ENCODE measurements around the gene NUCB2. TPM values are rescaled to one million over a fixed set of nuclear protein-coding genes. Genes with fewer than 3 reads are reported as not detected.
"Not testable (repeated sequence)": the region's sequence is repeated elsewhere in the genome, so short reads cannot be mapped to it uniquely, and the experiment has no call there.

Gene NUCB2
- 69.4 TPM for total RNA-seq
- long read RNA-seq, transcript NUCB2-208 (14 exons, 2,274 nt), result major isoform, 44 of 87 reads
- long read RNA-seq, partial matches to known transcripts, result 6 of 87 reads
- long read RNA-seq, other reads (novel, unspliced or antisense), result 35 of 87 reads

DNA sequence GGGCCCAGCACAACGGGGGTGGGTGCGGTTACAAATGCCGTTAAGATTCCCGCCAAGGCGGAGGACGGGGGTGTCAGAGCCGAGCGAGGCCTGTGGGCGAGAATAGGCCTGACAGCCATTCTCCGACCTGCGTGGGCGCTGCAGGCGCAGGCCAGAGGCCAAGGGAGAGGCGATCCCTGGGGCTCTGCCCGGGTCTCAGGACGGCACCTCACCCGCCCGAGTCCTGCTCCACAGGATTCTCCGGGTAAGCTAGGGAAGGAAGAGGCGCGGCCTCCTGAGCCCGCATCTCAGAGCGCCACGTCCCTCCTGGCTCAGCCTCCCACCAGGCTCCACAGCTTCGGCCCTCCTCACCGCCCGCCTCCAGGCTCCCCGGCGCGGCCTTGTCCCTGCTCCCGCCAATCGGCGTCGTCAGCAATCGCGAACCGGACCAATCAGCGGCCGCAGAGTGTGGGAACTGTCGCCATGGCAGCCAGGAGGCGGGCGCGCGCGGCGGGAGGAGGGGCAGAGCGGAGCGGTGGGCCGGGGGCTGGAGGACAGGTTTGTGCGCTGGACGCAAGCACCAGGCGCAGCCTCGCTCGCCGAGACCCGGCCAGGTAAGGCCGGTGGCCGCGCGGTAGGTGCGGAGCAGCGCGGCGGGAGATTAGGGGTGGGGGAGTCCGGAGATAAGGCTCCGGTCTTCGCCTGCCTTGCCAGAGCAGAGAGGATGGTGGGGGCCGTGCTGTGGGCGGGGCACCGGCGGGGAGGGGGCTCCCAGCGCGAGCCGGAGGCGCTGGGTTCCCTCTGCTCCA lies at the start of gene NUCB2:
TSS of gene NUCB2 (plus strand) at position 504 of the 788 bp plus-strand sequence. CDS start 18,585 bp downstream, outside the sequence.
- peak; percentile 99 for ATAC-seq
- Histone ChIP-seq H3K27ac (peak within 1 kb of the TSS; percentile 94), H3K36me3 (no peaks in the 10 kb centered on the region), H3K27me3 (no peaks in the 10 kb centered on the region), H3K4me1 (peaks cover 4% of the 10 kb centered on the region), H3K4me3 (peak within 1 kb of the TSS; percentile 91), H3K9me3 (no peaks in the 10 kb centered on the region)
- intact Hi-C loops (cut with DNase I), result no loop called here
- TF ChIP-seq, protein P1, sequence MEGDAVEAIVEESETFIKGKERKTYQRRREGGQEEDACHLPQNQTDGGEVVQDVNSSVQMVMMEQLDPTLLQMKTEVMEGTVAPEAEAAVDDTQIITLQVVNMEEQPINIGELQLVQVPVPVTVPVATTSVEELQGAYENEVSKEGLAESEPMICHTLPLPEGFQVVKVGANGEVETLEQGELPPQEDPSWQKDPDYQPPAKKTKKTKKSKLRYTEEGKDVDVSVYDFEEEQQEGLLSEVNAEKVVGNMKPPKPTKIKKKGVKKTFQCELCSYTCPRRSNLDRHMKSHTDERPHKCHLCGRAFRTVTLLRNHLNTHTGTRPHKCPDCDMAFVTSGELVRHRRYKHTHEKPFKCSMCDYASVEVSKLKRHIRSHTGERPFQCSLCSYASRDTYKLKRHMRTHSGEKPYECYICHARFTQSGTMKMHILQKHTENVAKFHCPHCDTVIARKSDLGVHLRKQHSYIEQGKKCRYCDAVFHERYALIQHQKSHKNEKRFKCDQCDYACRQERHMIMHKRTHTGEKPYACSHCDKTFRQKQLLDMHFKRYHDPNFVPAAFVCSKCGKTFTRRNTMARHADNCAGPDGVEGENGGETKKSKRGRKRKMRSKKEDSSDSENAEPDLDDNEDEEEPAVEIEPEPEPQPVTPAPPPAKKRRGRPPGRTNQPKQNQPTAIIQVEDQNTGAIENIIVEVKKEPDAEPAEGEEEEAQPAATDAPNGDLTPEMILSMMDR (IDR thresholded peaks at IDR 0.05), result no peak
- DNase-seq, result peak; percentile 99

DNA sequence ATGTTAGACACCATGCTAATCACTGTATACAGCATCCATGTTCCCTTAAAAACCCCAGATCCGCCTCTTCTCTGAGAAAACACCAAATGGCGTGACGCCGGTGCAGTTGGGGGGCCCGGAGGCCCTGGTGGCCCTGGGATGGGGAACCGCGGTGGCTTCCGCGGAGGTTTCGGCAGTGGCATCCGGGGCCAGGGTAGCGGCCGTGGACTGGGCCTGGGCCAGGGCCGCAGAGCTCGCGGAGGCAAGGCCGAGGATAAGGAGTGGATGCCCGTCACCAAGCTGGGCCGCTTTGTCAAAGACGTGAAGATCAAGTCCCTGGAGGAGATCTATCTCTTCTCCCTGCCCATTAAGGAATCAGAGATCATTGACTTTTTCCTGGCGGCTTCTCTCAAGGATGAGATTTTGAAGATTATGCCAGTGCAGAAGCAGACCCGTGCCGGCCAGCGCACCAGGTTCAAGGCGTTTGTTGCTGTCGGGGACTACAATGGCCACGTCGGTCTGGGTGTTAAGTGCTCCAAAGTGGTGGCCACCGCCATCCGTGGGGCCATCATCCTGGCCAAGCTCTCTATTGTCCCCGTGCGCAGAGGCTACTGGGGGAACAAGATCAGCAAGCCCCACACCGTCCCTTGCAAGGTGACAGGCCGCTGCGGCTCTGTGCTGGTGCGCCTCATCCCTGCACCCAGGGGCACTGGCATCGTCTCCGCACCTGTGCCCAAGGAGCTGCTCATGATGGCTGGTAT lies 48.2 kb upstream of the NUCB2 start:
- H3K36me3 ChIP-seq; DNase-seq; H3K4me1 ChIP-seq; H3K27ac ChIP-seq; intact Hi-C loops (cut with DNase I); H3K9me3 ChIP-seq; H3K27me3 ChIP-seq; H3K4me3 ChIP-seq; ATAC-seq: not testable (repeated sequence)

DNA sequence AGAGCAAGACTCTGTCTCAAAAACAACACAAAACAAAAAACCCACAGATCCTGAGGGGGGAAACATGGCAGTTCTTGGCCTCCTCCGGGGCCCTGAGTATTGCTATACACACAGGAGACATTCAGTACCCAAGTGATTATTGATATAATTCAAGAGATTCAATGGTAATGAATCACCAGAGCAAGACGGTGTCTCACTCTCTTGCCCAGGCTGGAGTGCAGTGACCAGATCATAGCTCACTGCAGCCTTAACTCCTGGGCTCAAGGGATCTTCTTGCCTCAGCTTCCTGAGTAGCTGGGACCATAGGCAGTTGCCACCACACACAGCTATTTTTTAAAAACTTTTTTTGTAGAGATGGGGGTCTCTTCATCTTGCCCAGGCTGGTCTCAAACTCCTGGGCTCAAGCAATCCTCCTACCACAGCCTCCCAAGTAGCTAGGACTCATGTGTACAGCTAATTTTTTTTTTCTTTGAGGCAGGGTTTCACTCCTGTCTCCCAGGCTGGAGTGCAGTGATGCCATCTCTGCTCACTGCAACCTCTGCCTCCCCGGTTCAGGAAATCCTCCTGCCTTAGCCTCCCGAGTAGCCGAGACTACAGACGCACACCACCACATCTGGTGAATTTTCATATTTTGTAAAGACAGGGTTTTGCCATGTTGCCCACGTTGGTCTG lies 46.9 kb upstream of the NUCB2 start:
- H3K27me3 ChIP-seq, result no peaks in the 10 kb centered on the region
- DNase-seq (no peak), ATAC-seq (no peak)
- H3K4me1 ChIP-seq, result no peaks in the 10 kb centered on the region
- no peak overlapping the region for H3K27ac ChIP-seq
- H3K9me3 ChIP-seq, result no peaks in the 10 kb centered on the region
- H3K4me3 ChIP-seq, result no peak overlapping the region
- TF ChIP-seq, protein P1 (IDR thresholded peaks at IDR 0.05), result no peak
- no peaks in the 10 kb centered on the region for H3K36me3 ChIP-seq
- intact Hi-C loops (cut with DNase I), result no loop called here

DNA sequence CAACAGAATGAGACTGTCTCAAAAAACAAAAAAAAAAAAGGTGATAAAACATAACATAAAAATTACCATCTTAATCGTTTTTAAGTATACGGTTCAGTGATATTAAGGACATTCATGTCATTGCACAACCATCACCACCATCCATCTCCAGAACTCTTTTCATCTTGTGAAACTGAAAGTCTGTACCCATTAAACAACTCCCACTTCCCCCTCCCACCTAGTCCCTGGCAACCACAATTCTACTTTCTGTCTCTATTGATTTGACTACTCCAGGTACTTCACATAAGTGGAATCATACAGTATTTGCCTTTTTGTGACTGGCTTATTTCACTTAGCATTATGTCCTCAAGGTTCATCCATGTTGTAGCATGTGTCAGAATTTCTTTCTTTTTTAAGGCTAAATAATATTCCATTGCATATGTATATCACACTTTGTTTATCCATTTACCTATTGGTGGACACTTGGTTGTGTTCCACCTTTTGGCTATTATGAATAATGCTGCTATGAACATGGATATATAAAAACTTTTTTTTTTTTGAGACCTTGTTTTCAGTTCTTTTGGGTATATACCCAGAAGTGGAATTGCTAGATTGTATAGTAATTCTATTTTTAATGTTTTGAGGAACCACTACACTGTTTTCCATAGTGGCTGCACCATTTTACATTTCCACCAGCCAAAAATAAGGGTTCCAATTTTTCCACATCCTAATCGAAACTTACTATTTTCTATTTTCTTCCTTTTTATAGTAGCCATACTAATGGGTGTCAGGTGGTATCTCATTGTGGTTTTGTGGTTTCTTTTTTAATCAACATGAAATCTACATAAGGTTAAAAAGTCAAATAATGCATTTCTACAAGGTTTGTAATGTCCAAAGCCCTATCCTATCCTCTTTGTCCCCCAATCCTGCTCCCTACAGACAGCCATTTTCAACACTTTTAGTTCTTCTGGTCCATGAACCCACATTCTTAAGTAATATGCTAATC lies 45.4 kb upstream of the NUCB2 start:
- intact Hi-C loops (cut with DNase I), result no loop called here
- ATAC-seq (peak; percentile 31), DNase-seq (no peak)
- H3K27ac ChIP-seq, result no peak overlapping the region
- no peak overlapping the region for H3K4me3 ChIP-seq
- H3K36me3 ChIP-seq, result no peaks in the 10 kb centered on the region
- H3K4me1 ChIP-seq, result no peaks in the 10 kb centered on the region
- TF ChIP-seq, protein P1 (IDR thresholded peaks at IDR 0.05), result no peak
- no peaks in the 10 kb centered on the region for H3K9me3 ChIP-seq
- H3K27me3 ChIP-seq, result no peaks in the 10 kb centered on the region

DNA sequence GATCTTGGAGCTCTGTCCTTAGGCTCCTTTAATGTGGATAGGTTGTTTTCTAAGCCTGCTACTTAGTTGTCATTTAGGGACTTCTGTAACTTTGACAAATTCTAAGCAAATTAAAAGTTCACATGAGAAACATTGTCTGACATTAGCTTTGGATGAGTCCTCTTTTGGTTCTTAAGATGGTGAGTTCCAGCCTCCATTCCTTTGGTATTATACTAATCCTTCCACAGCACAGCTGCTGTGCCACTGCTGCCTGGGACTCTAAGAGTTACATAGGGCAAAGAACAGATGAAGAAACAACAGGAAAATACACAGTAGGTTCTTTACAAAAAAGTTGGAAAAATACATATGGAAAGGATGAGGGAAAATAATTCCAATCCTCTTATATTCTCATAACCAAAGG lies 43.4 kb upstream of the NUCB2 start:
- ATAC-seq (no peak), DNase-seq (no peak)
- Histone ChIP-seq H3K27me3 (no peaks in the 10 kb centered on the region), H3K27ac (no peak overlapping the region), H3K36me3 (no peaks in the 10 kb centered on the region), H3K4me1 (no peaks in the 10 kb centered on the region), H3K4me3 (no peak overlapping the region), H3K9me3 (no peaks in the 10 kb centered on the region)
- intact Hi-C loops (cut with DNase I), result no loop called here
- TF ChIP-seq, protein P1 (IDR thresholded peaks at IDR 0.05), result no peak
